ENCODE measurements around the gene ARPC2.

- TF ChIP-seq CTCF (conservative IDR thresholded peaks at IDR 0.05; ENCODE audit: low read length) (no peak), EZH2phosphoT487 (IDR thresholded peaks at IDR 0.05; ENCODE audit: borderline replicate concordance) (no peak)
Measured at GRCh38 chr2:218186876-218187275, 30.1 kb upstream of the ARPC2 start.
